Stimulated activated naive CD8-positive, alpha-beta T cell treated with anti-CD3 and anti-CD28 coated beads, Interleukin-15, Interleukin-2, amounts not matched to agents 100 ng/mL and 50 ng/mL, for 24 hours (primary cell): ENCODE measurements around the gene KRTAP10-7.
"Not testable (repeated sequence)": the region's sequence is repeated elsewhere in the genome, so short reads cannot be mapped to it uniquely, and the experiment has no call there.

Source experiments
- H3K27ac Mint-ChIP-seq: one replicate; pipeline ENCODE4 v1.8.0; 2021; ENCODE audit warnings: mild to moderate bottlenecking, mixed read lengths
- H3K27me3 Mint-ChIP-seq: one replicate; pipeline ENCODE4 v1.8.0; 2021; ENCODE audit warnings: mixed read lengths
- H3K36me3 Mint-ChIP-seq: one replicate; pipeline ENCODE4 v1.8.0; 2021; ENCODE audit warnings: low read depth, mixed read lengths
- H3K4me1 Mint-ChIP-seq: one replicate; pipeline ENCODE4 v1.8.0; 2021; ENCODE audit warnings: low read depth, mixed read lengths
- H3K4me3 Mint-ChIP-seq: one replicate; pipeline ENCODE4 v1.8.0; 2021; ENCODE audit warnings: mild to moderate bottlenecking, mixed read lengths
- H3K9me3 Mint-ChIP-seq: one replicate; pipeline ENCODE4 v1.8.0; 2021; ENCODE audit warnings: mixed read lengths

Gene KRTAP10-7

DNA sequence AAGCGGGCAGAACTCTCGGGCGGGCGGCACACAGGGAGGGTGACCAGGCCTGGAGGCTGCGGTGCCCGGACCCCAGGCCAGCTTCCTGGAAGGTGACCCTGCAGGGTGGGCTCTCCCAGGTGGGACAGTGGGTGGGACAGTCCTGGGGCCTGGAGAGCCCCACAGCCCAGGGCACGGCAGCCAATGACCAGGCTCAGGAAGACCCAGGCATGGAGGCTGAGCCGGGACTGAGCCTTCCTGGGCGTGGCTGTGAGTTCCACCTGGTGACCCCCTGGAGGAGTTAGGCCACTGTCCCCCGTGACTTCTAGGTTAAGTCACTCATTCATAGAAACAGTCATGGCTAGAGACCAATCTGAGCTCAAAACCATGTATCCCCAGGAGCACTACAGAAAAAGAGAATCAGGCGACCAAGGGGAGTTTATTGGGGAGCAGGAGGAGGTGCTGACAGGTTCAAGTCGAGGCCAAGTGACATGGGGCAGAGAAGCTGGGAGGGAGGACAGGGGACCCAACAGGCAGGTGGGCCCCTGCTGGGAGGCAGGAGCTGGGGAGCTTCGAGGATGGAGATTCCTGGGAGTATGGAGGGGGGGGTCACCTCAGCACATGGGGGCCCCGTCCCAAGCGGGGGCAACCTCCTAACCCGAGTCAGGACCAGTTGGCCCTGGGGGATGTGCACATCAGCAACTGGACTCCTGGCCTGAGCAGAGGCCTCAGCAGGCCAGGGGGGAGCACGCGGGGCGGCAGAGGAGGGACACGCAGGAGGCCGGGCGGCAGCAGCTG, 21.2 kb upstream of the KRTAP10-7 start:
- H3K4me3 Mint-ChIP-seq, result no peak overlapping the region
- H3K27ac Mint-ChIP-seq, result no peak overlapping the region
- peaks cover 12% of the 10 kb centered on the region for H3K36me3 Mint-ChIP-seq
- peaks cover 3% of the 10 kb centered on the region for H3K27me3 Mint-ChIP-seq
- H3K4me1 Mint-ChIP-seq, result peaks cover 2% of the 10 kb centered on the region
- H3K9me3 Mint-ChIP-seq, result peaks cover 20% of the 10 kb centered on the region

- peaks cover 12% of the 10 kb centered on the region for H3K36me3 Mint-ChIP-seq
- H3K4me1 Mint-ChIP-seq, result peaks cover 2% of the 10 kb centered on the region
- H3K27ac Mint-ChIP-seq, result no peak overlapping the region
- peaks cover 20% of the 10 kb centered on the region for H3K9me3 Mint-ChIP-seq
- H3K27me3 Mint-ChIP-seq, result peaks cover 3% of the 10 kb centered on the region
- H3K4me3 Mint-ChIP-seq, result no peak overlapping the region
Observed at GRCh38 chr21:44579833-44580144, 20.6 kb upstream of the KRTAP10-7 start.

DNA sequence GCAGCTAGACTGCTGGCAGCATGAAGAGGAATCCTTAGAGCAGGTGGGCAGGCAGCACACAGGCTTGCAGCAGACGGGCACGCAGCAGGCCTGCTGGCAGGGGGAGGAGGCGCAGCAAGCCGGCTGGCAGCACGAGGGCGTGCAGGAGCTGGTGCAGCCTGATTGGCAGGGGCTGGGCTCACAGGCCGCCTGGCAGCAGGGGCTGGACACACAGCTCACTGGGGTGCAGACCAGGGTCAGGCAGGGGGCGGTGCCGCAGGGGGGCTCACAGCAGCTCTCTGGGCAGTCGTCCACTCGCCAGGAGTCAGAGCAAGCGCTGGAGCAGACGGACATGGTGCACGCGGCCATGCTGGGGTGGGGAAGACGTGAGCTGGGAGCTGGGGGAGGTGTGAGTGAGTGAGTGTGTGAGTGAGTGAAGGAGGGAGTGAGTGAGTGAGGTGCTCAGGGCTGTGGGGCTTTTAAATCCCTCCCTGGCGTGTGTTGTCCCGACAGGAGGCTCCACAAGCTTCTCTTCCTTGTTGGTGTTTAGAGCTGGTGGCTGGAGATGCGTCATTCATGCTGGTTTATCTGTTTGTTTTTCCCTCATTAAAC, 20.1 kb upstream of the KRTAP10-7 start, which contains the start of gene KRTAP10-5:
Gene KRTAP10-5, minus strand, starts transcription at position 374 of the 591 bp plus-strand sequence. Its CDS starts 26 bp downstream, at position 348.
- H3K4me3 Mint-ChIP-seq, H3K27ac Mint-ChIP-seq, H3K27me3 Mint-ChIP-seq, H3K4me1 Mint-ChIP-seq: not testable (repeated sequence)
- peaks cover 20% of the 10 kb centered on the region for H3K9me3 Mint-ChIP-seq
- peaks cover 12% of the 10 kb centered on the region for H3K36me3 Mint-ChIP-seq

- H3K36me3 Mint-ChIP-seq, result peaks cover 12% of the 10 kb centered on the region
- peaks cover 13% of the 10 kb centered on the region for H3K27me3 Mint-ChIP-seq
- H3K4me1 Mint-ChIP-seq, result peaks cover 2% of the 10 kb centered on the region
- no peak overlapping the region for H3K4me3 Mint-ChIP-seq
- peaks cover 20% of the 10 kb centered on the region for H3K9me3 Mint-ChIP-seq
- no peak overlapping the region for H3K27ac Mint-ChIP-seq
Observed at GRCh38 chr21:44581158-44581557, 19.2 kb upstream of the KRTAP10-7 start.

- Mint-ChIP-seq H3K27me3 (peaks cover 20% of the 10 kb centered on the region), H3K27ac (no peak overlapping the region), H3K4me1 (peaks cover 2% of the 10 kb centered on the region), H3K36me3 (peaks cover 12% of the 10 kb centered on the region), H3K4me3 (no peak overlapping the region), H3K9me3 (peaks cover 20% of the 10 kb centered on the region)
Observed at GRCh38 chr21:44582055-44582454, 18.3 kb upstream of the KRTAP10-7 start.

- H3K9me3 Mint-ChIP-seq, result peaks cover 11% of the 10 kb centered on the region
- H3K27ac Mint-ChIP-seq, result no peak overlapping the region
- no peak overlapping the region for H3K4me3 Mint-ChIP-seq
- peaks cover 2% of the 10 kb centered on the region for H3K4me1 Mint-ChIP-seq
- H3K36me3 Mint-ChIP-seq, result peaks cover 8% of the 10 kb centered on the region
- peaks cover 22% of the 10 kb centered on the region for H3K27me3 Mint-ChIP-seq
Observed at GRCh38 chr21:44583089-44583799, 17.2 kb upstream of the KRTAP10-7 start.

- H3K4me3 Mint-ChIP-seq, result no peak overlapping the region
- peaks cover 11% of the 10 kb centered on the region for H3K9me3 Mint-ChIP-seq
- peaks cover 22% of the 10 kb centered on the region for H3K27me3 Mint-ChIP-seq
- peaks cover 2% of the 10 kb centered on the region for H3K4me1 Mint-ChIP-seq
- H3K36me3 Mint-ChIP-seq, result peaks cover 8% of the 10 kb centered on the region
- H3K27ac Mint-ChIP-seq, result no peak overlapping the region
Observed at GRCh38 chr21:44583800-44584147, 16.6 kb upstream of the KRTAP10-7 start.

DNA sequence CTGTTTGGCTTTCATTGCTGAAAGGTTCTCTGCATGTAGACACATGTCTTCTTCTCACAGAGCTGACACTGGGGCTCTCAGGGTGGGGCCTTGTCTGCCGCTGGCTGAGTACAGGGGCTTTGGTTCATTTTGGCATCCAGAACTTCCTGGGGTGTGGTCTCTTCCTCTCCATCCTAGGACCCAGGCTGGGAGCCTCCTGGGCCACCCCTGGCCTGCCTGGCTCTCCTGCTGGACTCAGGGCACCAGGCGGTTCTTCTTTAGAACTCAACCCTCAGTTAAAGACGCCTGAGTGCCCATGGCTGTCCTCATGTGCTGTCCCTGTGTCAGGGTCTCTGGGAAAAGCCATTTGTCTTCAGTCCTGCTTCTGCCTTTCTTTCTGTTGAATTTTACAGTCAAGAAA, 14.5 kb upstream of the KRTAP10-7 start:
- peaks cover 2% of the 10 kb centered on the region for H3K4me1 Mint-ChIP-seq

GRCh38 chr21:44589094-44589493, 11.3 kb upstream of the KRTAP10-7 start:
- no peaks in the 10 kb centered on the region for H3K4me1 Mint-ChIP-seq
- H3K27me3 Mint-ChIP-seq, result peaks cover 23% of the 10 kb centered on the region
- no peaks in the 10 kb centered on the region for H3K9me3 Mint-ChIP-seq
- H3K4me3 Mint-ChIP-seq, result no peak overlapping the region
- H3K27ac Mint-ChIP-seq, result no peak overlapping the region
- no peaks in the 10 kb centered on the region for H3K36me3 Mint-ChIP-seq

More for the DNA sequence above, 14.5 kb upstream of the KRTAP10-7 start:
- no peak overlapping the region for H3K4me3 Mint-ChIP-seq
- peaks cover 10% of the 10 kb centered on the region for H3K9me3 Mint-ChIP-seq
- H3K36me3 Mint-ChIP-seq, result peaks cover 8% of the 10 kb centered on the region
- no peak overlapping the region for H3K27ac Mint-ChIP-seq
- peaks cover 26% of the 10 kb centered on the region for H3K27me3 Mint-ChIP-seq

DNA sequence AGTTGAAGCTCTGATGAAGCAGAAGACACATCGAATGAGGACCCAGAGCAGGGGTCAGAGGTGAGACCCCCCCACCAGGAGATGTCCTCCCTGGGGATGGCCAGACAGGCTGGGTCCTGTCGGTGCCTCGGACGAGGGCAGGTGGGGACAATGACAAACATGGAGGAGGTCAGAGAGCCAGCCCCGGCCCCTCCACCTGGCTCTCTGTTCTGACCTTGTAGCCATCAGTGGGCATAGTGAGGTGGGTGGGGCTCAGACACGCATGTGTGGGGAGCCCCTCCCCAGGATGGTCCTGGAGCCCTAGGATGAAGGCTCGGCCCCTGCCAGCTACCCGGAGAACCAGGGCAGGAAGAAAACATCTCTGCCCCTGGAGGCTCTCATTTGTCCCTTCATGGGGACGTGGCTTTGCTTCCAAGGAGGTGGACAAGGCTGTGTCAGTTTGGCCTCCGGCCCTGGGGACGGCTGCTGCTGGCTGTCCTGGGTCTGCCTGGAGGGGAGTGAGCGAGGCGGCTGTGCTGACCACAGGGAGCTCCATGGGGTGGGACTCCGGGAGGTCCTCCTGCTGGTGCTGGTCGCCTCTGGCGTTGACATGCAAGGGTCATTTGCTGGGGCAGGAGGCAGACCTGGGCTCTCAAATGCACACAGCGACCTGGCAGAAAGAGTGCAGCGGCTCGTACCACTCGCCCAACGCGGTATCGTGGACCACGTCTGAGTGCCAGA, 10.7 kb upstream of the KRTAP10-7 start:
- Mint-ChIP-seq H3K4me1 (no peaks in the 10 kb centered on the region), H3K9me3 (no peaks in the 10 kb centered on the region), H3K27me3 (peaks cover 23% of the 10 kb centered on the region), H3K4me3 (no peak overlapping the region), H3K27ac (no peak overlapping the region), H3K36me3 (no peaks in the 10 kb centered on the region)

DNA sequence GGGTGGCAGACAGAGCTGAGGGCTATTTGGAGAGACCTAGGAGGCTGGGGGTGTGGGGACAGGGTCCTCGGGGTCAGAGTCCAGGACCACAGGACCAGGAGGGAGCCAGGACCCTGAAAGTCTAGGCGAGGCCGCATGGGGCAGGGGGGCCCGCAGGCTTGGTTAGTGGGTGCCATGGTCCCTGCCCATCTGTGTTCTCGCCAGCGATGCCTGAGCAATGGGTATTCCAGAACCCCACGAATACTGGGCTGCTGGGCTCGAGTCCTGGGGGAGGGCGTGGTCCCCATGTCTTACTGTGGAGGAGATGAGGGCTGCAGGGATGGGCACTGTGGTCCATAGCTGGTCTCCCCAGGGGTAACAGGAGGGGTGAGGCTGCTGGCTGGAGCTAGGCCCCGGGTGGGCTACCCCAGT, 10.1 kb upstream of the KRTAP10-7 start:
- H3K27me3 Mint-ChIP-seq, result peaks cover 20% of the 10 kb centered on the region
- H3K27ac Mint-ChIP-seq, result no peak overlapping the region
- no peaks in the 10 kb centered on the region for H3K36me3 Mint-ChIP-seq
- no peaks in the 10 kb centered on the region for H3K9me3 Mint-ChIP-seq
- no peaks in the 10 kb centered on the region for H3K4me1 Mint-ChIP-seq
- no peak overlapping the region for H3K4me3 Mint-ChIP-seq

- peaks cover 13% of the 10 kb centered on the region for H3K27me3 Mint-ChIP-seq
- H3K36me3 Mint-ChIP-seq, H3K4me3 Mint-ChIP-seq, H3K4me1 Mint-ChIP-seq, H3K9me3 Mint-ChIP-seq, H3K27ac Mint-ChIP-seq: not testable (repeated sequence)
Observed at GRCh38 chr21:44590897-44591800, 9.2 kb upstream of the KRTAP10-7 start.

DNA sequence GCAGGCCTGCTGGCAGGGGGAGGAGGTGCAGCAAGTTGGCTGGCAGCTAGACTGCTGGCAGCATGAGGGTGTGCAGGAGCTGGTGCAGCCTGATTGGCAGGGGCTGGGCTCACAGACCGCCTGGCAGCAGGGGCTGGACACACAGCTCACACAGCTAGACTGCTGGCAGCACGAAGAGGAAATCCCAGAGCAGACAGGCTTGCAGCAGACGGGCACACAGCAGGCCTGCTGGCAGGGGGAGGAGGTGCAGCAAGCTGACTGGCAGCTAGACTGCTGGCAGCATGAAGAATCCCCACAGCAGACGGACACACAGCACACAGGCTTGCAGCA, 8.6 kb upstream of the KRTAP10-7 start:
- H3K4me3 Mint-ChIP-seq, H3K36me3 Mint-ChIP-seq, H3K27me3 Mint-ChIP-seq, H3K4me1 Mint-ChIP-seq, H3K9me3 Mint-ChIP-seq, H3K27ac Mint-ChIP-seq: not testable (repeated sequence)
